Neural cell (in vitro differentiated cells): ENCODE data around the gene TMEM35B.

ENCODE experiments used
- EP300 ChIP-seq: fragments of 450-650 bp; conservative IDR thresholded peaks from 2 replicates; pipeline ENCODE4 v1.6.1; 2014; ENCODE audit warnings: antibody characterized with exemption, mild to moderate bottlenecking, moderate library complexity; ENCODE audit not compliant: poor library complexity, severe bottlenecking
- EZH2 ChIP-seq: fragments of 200-600, 300-800 bp; shearing (Covaris generic), sonication (generic); IDR thresholded peaks from 2 replicates; pipeline ENCODE4 v1.6.1; 2014; ENCODE audit warnings: antibody characterized with exemption, low read length, borderline replicate concordance, mild to moderate bottlenecking; ENCODE audit not compliant: insufficient read depth, poor library complexity, severe bottlenecking
- MXI1 ChIP-seq: fragments of 450-650 bp; conservative IDR thresholded peaks from 2 replicates; pipeline ENCODE4 v1.6.1; 2014; ENCODE audit warnings: antibody characterized with exemption, mild to moderate bottlenecking; ENCODE audit not compliant: poor library complexity, severe bottlenecking
- POLR2AphosphoS5 ChIP-seq: IDR thresholded peaks from 2 replicates; pipeline ENCODE4 v1.6.1; 2012
- RAD21 ChIP-seq: fragments of 450-650 bp; conservative IDR thresholded peaks from 2 replicates; pipeline ENCODE4 v1.6.1; 2014; ENCODE audit warnings: antibody characterized with exemption, mild to moderate bottlenecking, moderate library complexity
- SMC3 ChIP-seq: fragments of 450-650 bp; conservative IDR thresholded peaks from 2 replicates; pipeline ENCODE4 v1.6.1; 2014; ENCODE audit warnings: antibody characterized with exemption, mild to moderate bottlenecking, moderate library complexity; ENCODE audit not compliant: poor library complexity
- TAF1 ChIP-seq: IDR thresholded peaks from 2 replicates; pipeline ENCODE4 v1.6.1; 2012; ENCODE audit warnings: low read depth
- TF ChIP-seq, protein P1 (sequence below): fragments of 450-650 bp; IDR thresholded peaks from 2 replicates; pipeline ENCODE4 v1.5.1; 2014; ENCODE audit warnings: antibody characterized with exemption, mild to moderate bottlenecking, moderate library complexity; ENCODE audit not compliant: poor library complexity, severe bottlenecking
- TF ChIP-seq, protein P2 (sequence below): IDR thresholded peaks from 2 replicates; pipeline ENCODE4 v1.6.1; 2012; ENCODE audit warnings: borderline replicate concordance

DNA sequence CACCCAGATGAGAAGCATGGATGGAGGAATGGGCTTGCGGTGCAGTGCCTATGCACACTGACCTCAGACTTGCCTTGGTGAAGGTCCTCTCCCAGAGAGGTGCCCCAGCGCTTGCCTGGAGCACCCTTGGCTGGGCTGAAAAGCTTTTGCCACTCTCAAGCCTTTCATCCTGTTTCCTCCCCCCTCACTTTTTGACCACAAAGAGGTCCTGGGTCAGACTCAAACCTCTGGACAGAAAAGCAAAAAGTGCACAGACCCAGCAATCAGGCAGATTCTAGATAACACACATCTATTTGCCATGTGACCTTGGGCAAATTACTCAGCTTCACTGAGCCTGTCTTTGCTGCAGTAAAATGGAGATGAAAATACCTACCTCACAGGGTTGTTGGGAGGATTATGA lies 7.3 kb downstream of the TMEM35B start:
- TF ChIP-seq, protein P1, sequence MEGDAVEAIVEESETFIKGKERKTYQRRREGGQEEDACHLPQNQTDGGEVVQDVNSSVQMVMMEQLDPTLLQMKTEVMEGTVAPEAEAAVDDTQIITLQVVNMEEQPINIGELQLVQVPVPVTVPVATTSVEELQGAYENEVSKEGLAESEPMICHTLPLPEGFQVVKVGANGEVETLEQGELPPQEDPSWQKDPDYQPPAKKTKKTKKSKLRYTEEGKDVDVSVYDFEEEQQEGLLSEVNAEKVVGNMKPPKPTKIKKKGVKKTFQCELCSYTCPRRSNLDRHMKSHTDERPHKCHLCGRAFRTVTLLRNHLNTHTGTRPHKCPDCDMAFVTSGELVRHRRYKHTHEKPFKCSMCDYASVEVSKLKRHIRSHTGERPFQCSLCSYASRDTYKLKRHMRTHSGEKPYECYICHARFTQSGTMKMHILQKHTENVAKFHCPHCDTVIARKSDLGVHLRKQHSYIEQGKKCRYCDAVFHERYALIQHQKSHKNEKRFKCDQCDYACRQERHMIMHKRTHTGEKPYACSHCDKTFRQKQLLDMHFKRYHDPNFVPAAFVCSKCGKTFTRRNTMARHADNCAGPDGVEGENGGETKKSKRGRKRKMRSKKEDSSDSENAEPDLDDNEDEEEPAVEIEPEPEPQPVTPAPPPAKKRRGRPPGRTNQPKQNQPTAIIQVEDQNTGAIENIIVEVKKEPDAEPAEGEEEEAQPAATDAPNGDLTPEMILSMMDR: no peak
- TF ChIP-seq EZH2 (no peak), POLR2AphosphoS5 (no peak), EP300 (no peak), RAD21 (no peak), MXI1 (no peak), TAF1 (no peak), SMC3 (no peak)
- TF ChIP-seq, protein P2, sequence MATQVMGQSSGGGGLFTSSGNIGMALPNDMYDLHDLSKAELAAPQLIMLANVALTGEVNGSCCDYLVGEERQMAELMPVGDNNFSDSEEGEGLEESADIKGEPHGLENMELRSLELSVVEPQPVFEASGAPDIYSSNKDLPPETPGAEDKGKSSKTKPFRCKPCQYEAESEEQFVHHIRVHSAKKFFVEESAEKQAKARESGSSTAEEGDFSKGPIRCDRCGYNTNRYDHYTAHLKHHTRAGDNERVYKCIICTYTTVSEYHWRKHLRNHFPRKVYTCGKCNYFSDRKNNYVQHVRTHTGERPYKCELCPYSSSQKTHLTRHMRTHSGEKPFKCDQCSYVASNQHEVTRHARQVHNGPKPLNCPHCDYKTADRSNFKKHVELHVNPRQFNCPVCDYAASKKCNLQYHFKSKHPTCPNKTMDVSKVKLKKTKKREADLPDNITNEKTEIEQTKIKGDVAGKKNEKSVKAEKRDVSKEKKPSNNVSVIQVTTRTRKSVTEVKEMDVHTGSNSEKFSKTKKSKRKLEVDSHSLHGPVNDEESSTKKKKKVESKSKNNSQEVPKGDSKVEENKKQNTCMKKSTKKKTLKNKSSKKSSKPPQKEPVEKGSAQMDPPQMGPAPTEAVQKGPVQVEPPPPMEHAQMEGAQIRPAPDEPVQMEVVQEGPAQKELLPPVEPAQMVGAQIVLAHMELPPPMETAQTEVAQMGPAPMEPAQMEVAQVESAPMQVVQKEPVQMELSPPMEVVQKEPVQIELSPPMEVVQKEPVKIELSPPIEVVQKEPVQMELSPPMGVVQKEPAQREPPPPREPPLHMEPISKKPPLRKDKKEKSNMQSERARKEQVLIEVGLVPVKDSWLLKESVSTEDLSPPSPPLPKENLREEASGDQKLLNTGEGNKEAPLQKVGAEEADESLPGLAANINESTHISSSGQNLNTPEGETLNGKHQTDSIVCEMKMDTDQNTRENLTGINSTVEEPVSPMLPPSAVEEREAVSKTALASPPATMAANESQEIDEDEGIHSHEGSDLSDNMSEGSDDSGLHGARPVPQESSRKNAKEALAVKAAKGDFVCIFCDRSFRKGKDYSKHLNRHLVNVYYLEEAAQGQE: no peak
